Mesothelial cell of epicardium (in vitro differentiated cells): ENCODE measurements around the gene SVIL. TPM values are rescaled to one million over a fixed set of nuclear protein-coding genes. Genes with fewer than 3 reads are reported as not detected.
A peak's percentile ranks its signal among the peaks of the same experiment; 100 is the strongest.
"Not testable (repeated sequence)": the region's sequence is repeated elsewhere in the genome, so short reads cannot be mapped to it uniquely, and the experiment has no call there.

Source experiments
- DNase-seq, 2 experiments: peaks; one replicate each; pipeline ENCODE4 v3.0.0; 2021; ENCODE audit warnings: low spot score in 2 of 2; ENCODE audit not compliant: unreplicated experiment in 2 of 2
- H3K27ac Mint-ChIP-seq: 2 replicates; pipeline ENCODE4 v1.8.0; 2021; ENCODE audit warnings: mixed read lengths
- H3K27me3 Mint-ChIP-seq: 2 replicates; pipeline ENCODE4 v1.8.0; 2021; ENCODE audit warnings: low read depth, mixed read lengths
- H3K36me3 Mint-ChIP-seq: 2 replicates; pipeline ENCODE4 v1.8.0; 2021; ENCODE audit warnings: mixed read lengths
- H3K4me1 Mint-ChIP-seq: 2 replicates; pipeline ENCODE4 v1.8.0; 2021; ENCODE audit warnings: mixed read lengths
- H3K4me3 Mint-ChIP-seq: 2 replicates; pipeline ENCODE4 v1.8.0; 2021; ENCODE audit warnings: mild to moderate bottlenecking, moderate library complexity, mixed read lengths
- H3K9me3 Mint-ChIP-seq: 2 replicates; pipeline ENCODE4 v1.8.0; 2021; ENCODE audit warnings: mixed read lengths
- CTCF ChIP-seq: fragments of 200-600 bp; sonication (generic); IDR thresholded peaks from one replicate; pipeline ENCODE4 v1.5.0; 2021; ENCODE audit warnings: antibody characterized with exemption; ENCODE audit not compliant: unreplicated experiment
- total RNA-seq: library from RNA; stranded (reverse); gene quantifications from 3 replicates; pipeline ENCODE4 v1.2.1, GENCODE V29; 2021

Gene SVIL
- total RNA-seq, 1 donor from 2014 or later, result 293 TPM

- H3K9me3 Mint-ChIP-seq, DNase-seq, H3K27me3 Mint-ChIP-seq, H3K27ac Mint-ChIP-seq, H3K4me3 Mint-ChIP-seq: not testable (repeated sequence)
- peak; percentile 34 for TF ChIP-seq CTCF
- H3K4me1 Mint-ChIP-seq, result peaks cover 14% of the 10 kb centered on the region
- peaks cover 68% of the 10 kb centered on the region for H3K36me3 Mint-ChIP-seq
Observed at GRCh38 chr10:29487884-29488266, 146.9 kb downstream of the SVIL start.

- H3K4me1 Mint-ChIP-seq, result peaks cover 21% of the 10 kb centered on the region
- H3K36me3 Mint-ChIP-seq, result peaks cover 61% of the 10 kb centered on the region
Observed at GRCh38 chr10:29487032-29487883, 147.5 kb downstream of the SVIL start.

GRCh38 chr10:29486433-29486832 is 148.3 kb downstream of the SVIL start:
- H3K36me3 Mint-ChIP-seq, result peaks cover 55% of the 10 kb centered on the region
- TF ChIP-seq CTCF, result no peak
- H3K9me3 Mint-ChIP-seq, result no peaks in the 10 kb centered on the region
- H3K4me1 Mint-ChIP-seq, result peaks cover 21% of the 10 kb centered on the region
- DNase-seq, result no peak
- no peaks in the 10 kb centered on the region for H3K27me3 Mint-ChIP-seq
- H3K4me3 Mint-ChIP-seq, result no peak overlapping the region
- H3K27ac Mint-ChIP-seq, result no peak overlapping the region

More at GRCh38 chr10:29487032-29487883, 147.5 kb downstream of the SVIL start:
- H3K9me3 Mint-ChIP-seq, H3K4me3 Mint-ChIP-seq, DNase-seq, H3K27me3 Mint-ChIP-seq: not testable (repeated sequence)
- H3K27ac Mint-ChIP-seq, result peak overlapping the region; percentile 30

GRCh38 chr10:29484677-29485076 is 150.1 kb downstream of the SVIL start:
- H3K36me3 Mint-ChIP-seq, result peaks cover 43% of the 10 kb centered on the region
- H3K9me3 Mint-ChIP-seq, H3K4me3 Mint-ChIP-seq, H3K27me3 Mint-ChIP-seq, DNase-seq: not testable (repeated sequence)
- peaks cover 21% of the 10 kb centered on the region for H3K4me1 Mint-ChIP-seq
- H3K27ac Mint-ChIP-seq, result peak overlapping the region; percentile 18

- DNase-seq, result no peak
- H3K36me3 Mint-ChIP-seq, result peaks cover 32% of the 10 kb centered on the region
- H3K27ac Mint-ChIP-seq, result peak overlapping the region; percentile 76
- H3K9me3 Mint-ChIP-seq, result no peaks in the 10 kb centered on the region
- no peaks in the 10 kb centered on the region for H3K27me3 Mint-ChIP-seq
- H3K4me3 Mint-ChIP-seq, result no peak overlapping the region
- TF ChIP-seq CTCF, result no peak
- H3K4me1 Mint-ChIP-seq, result peaks cover 21% of the 10 kb centered on the region
Observed at GRCh38 chr10:29482591-29483431, 152.0 kb downstream of the SVIL start.

GRCh38 chr10:29481906-29482440 is 152.8 kb downstream of the SVIL start:
- Mint-ChIP-seq H3K36me3 (peaks cover 28% of the 10 kb centered on the region), H3K4me1 (peaks cover 21% of the 10 kb centered on the region), H3K27ac (no peak overlapping the region)

More at GRCh38 chr10:29481906-29482440, 152.8 kb downstream of the SVIL start:
- Mint-ChIP-seq H3K27me3 (no peaks in the 10 kb centered on the region), H3K9me3 (no peaks in the 10 kb centered on the region), H3K4me3 (no peak overlapping the region)
- TF ChIP-seq CTCF, result no peak
- no peak for DNase-seq
